Naive thymus-derived CD4-positive, alpha-beta T cell (primary cell): ENCODE measurements around the gene ZNF174. TPM values are rescaled to one million over a fixed set of nuclear protein-coding genes. Genes with fewer than 3 reads are reported as not detected.

Source experiments
- ATAC-seq: fragments of 150-1000 bp; cut with Tn5 transposase; 2 replicates; pipeline ENCODE4 v1.10.0; 2021; ENCODE audit warnings: mild to moderate bottlenecking, moderate library complexity
- CTCF ChIA-PET: fragments of 350-600 bp; sonication (Branson Sonifier 250); formaldehyde crosslinking; loops from one replicate; lab custom pipeline; 2021; ENCODE audit warnings: antibody characterized with exemption; lab: Charles Lee
- POLR2A ChIA-PET: fragments of 350-600 bp; sonication (Branson Sonifier 250); formaldehyde crosslinking; loops from one replicate; lab custom pipeline; 2021; ENCODE audit warnings: antibody characterized with exemption, inconsistent platforms; lab: Charles Lee
- DNase-seq, 9 donors: peaks; one replicate each; pipeline versions ENCODE4 v3.0.0 to v3.0.0-alpha.2; 2020 to 2022; ENCODE audit warnings: mixed read lengths in 1 of 9
- H3K27ac ChIP-seq: one replicate; pipeline ENCODE4 v1.7.0; 2013; ENCODE audit warnings: mild to moderate bottlenecking, low read depth, low read length, moderate library complexity
- H3K27me3 ChIP-seq, 2 donors: one replicate each; pipeline ENCODE4 v1.7.0; 2013; ENCODE audit warnings: low read length in 2 of 2, mild to moderate bottlenecking in 2 of 2, moderate library complexity in 2 of 2; ENCODE audit not compliant: control insufficient read depth in 2 of 2, insufficient read depth in 2 of 2
- H3K36me3 ChIP-seq, 3 experiments: 1 replicate in 2 of 3; 2 replicates in 1 of 3; pipeline ENCODE4 v1.7.0; 2013; ENCODE audit warnings: low read length in 3 of 3, mild to moderate bottlenecking in 3 of 3, moderate library complexity in 1 of 3; ENCODE audit not compliant: insufficient read depth in 3 of 3, control insufficient read depth in 2 of 3
- H3K4me1 ChIP-seq, 2 donors: one replicate each; pipeline ENCODE4 v1.7.0; 2013; ENCODE audit warnings: low read length in 2 of 2, mild to moderate bottlenecking in 2 of 2, moderate library complexity in 1 of 2; ENCODE audit not compliant: control insufficient read depth in 2 of 2, insufficient read depth in 2 of 2
- H3K4me3 ChIP-seq: 2 replicates; pipeline ENCODE4 v1.7.0; 2013; ENCODE audit warnings: mild to moderate bottlenecking, low read length
- H3K9me3 ChIP-seq, 3 experiments: 1 replicate in 2 of 3; 2 replicates in 1 of 3; pipeline ENCODE4 v1.7.0; 2013; ENCODE audit warnings: low read length in 3 of 3; ENCODE audit not compliant: control insufficient read depth in 2 of 3
- H3K27ac Mint-ChIP-seq, 9 donors: one replicate each; pipeline ENCODE4 v1.8.0; 2020 to 2022; ENCODE audit warnings: mixed read lengths in 9 of 9, mild to moderate bottlenecking in 8 of 9, moderate library complexity in 5 of 9, inconsistent platforms in 2 of 9
- H3K27me3 Mint-ChIP-seq, 5 donors: one replicate each; pipeline ENCODE4 v1.8.0; 2021 to 2022; ENCODE audit warnings: mixed read lengths in 5 of 5, mild to moderate bottlenecking in 1 of 5
- H3K36me3 Mint-ChIP-seq, 5 donors: one replicate each; pipeline ENCODE4 v1.8.0; 2020 to 2022; ENCODE audit warnings: mixed read lengths in 5 of 5, mild to moderate bottlenecking in 3 of 5, inconsistent platforms in 1 of 5
- H3K4me1 Mint-ChIP-seq, 7 donors: one replicate each; pipeline ENCODE4 v1.8.0; 2020 to 2022; ENCODE audit warnings: mixed read lengths in 7 of 7, mild to moderate bottlenecking in 3 of 7, inconsistent platforms in 1 of 7
- H3K4me3 Mint-ChIP-seq, 10 donors: one replicate each; pipeline ENCODE4 v1.8.0; 2020 to 2022; ENCODE audit warnings: mild to moderate bottlenecking in 10 of 10, mixed read lengths in 10 of 10, moderate library complexity in 6 of 10, inconsistent platforms in 2 of 10
- H3K9me3 Mint-ChIP-seq, 11 donors: one replicate each; pipeline ENCODE4 v1.8.0; 2020 to 2022; ENCODE audit warnings: mixed read lengths in 11 of 11, mild to moderate bottlenecking in 4 of 11, inconsistent platforms in 1 of 11, moderate library complexity in 1 of 11
- intact Hi-C, 2 donors: fragments of 100-400 bp; cut with micrococcal nuclease; formaldehyde crosslinking; loops; one replicate each; pipeline ENCODE4 v1.15.1; 2023
- polyA plus RNA-seq, 2 donors: library from polyadenylated mRNA; unstranded; fragments of 300-500 nt; fragmentation: Illumina TruSeq; gene quantifications; one replicate each; pipeline ENCODE4 v1.2.3, GENCODE V29; 2021
- total RNA-seq, 6 experiments: library from RNA in 5 of 6; stranded (reverse) in 5 of 6; gene quantifications; 1 replicate in 5 of 6; 2 replicates in 1 of 6; pipeline ENCODE4 v1.2.3 and lab custom pipeline; 2021 to 2026

Gene ZNF174
- total and polyA plus RNA-seq, 7 experiments from 2014 or later = 4.7 to 26.4 (median 13.5) TPM

GRCh38 chr16:3364774-3365427 lies 36.1 kb upstream of the ZNF174 start:
- H3K4me1 Mint-ChIP-seq = peaks cover 0 to 19% (median 12%) of the 10 kb centered on the region in 7 donors
- H3K4me3 Mint-ChIP-seq = peak overlapping the region; percentile 37 to 92 (median 84)
- Histone ChIP-seq H3K27me3 (no peaks in the 10 kb centered on the region), H3K9me3 (peaks cover 0 to 11% (median 0%) of the 10 kb centered on the region in 3 experiments), H3K27ac (peak overlapping the region; percentile 79), H3K4me3 (peak overlapping the region; percentile 70), H3K36me3 (no peaks in the 10 kb centered on the region), H3K4me1 (peaks cover 0 to 6% of the 10 kb centered on the region in 2 donors)
- DNase-seq (peak; percentile 50 to 92 (median 87)), ATAC-seq (peak; percentile 93)
- H3K9me3 Mint-ChIP-seq = peaks cover 9 to 62% (median 41%) of the 10 kb centered on the region in 11 donors
- ChIA-PET POLR2A (interaction anchor here (0.6 to 2.8 kb wide), 11 partner anchors 9 to 215 kb away, joined by 3 to 21 read pairs (median 3); partner anchors contain the start of genes NAA60, ZNF174, ZNF263 and ZNF597), CTCF (no interaction called here)
- peaks cover 0 to 30% (median 21%) of the 10 kb centered on the region in 5 donors for H3K27me3 Mint-ChIP-seq
- peak overlapping the region; percentile 73 to 96 (median 91) for H3K27ac Mint-ChIP-seq
- intact Hi-C loops = loop anchor here in 1 of 2 donors (1.0 to 2.0 kb wide), 5 partner anchors 36 to 92 kb away; partner anchors contain the start of genes NAA60, TIGD7, ZNF174 and ZNF263
- H3K36me3 Mint-ChIP-seq = peaks cover 7 to 19% (median 14%) of the 10 kb centered on the region in 5 donors

- H3K4me1 ChIP-seq = peaks cover 0 to 6% of the 10 kb centered on the region in 2 donors
- H3K27me3 ChIP-seq = no peaks in the 10 kb centered on the region
- ATAC-seq (no peak), DNase-seq (no peak)
- H3K9me3 ChIP-seq = peaks cover 0 to 17% (median 6%) of the 10 kb centered on the region in 3 experiments
- intact Hi-C loops = no loop called here
- no peak overlapping the region for H3K4me3 ChIP-seq
- ChIA-PET POLR2A (no interaction called here), CTCF (no interaction called here)
- no peak overlapping the region for H3K27ac ChIP-seq
- peaks cover 2 to 35% (median 26%) of the 10 kb centered on the region in 11 donors for H3K9me3 Mint-ChIP-seq
- H3K27me3 Mint-ChIP-seq = peaks cover 0 to 12% (median 0%) of the 10 kb centered on the region in 5 donors
- no peaks in the 10 kb centered on the region for H3K36me3 ChIP-seq
- H3K36me3 Mint-ChIP-seq = peaks cover 9 to 24% (median 12%) of the 10 kb centered on the region in 5 donors
- peaks cover 0 to 19% (median 12%) of the 10 kb centered on the region in 7 donors for H3K4me1 Mint-ChIP-seq
- H3K27ac Mint-ChIP-seq = no peak overlapping the region
- H3K4me3 Mint-ChIP-seq = no peak overlapping the region
Observed at GRCh38 chr16:3369073-3369472, 31.9 kb upstream of the ZNF174 start.

GRCh38 chr16:3375680-3376079 lies 25.3 kb upstream of the ZNF174 start:
- Histone ChIP-seq H3K27me3 (no peaks in the 10 kb centered on the region), H3K4me3 (no peak overlapping the region), H3K27ac (no peak overlapping the region), H3K9me3 (peaks cover 0 to 75% (median 12%) of the 10 kb centered on the region in 3 experiments), H3K4me1 (no peaks in the 10 kb centered on the region), H3K36me3 (no peaks in the 10 kb centered on the region)
- Mint-ChIP-seq H3K36me3 (peaks cover 15 to 68% (median 50%) of the 10 kb centered on the region in 5 donors), H3K4me3 (no peak overlapping the region), H3K27me3 (no peaks in the 10 kb centered on the region), H3K27ac (no peak overlapping the region), H3K9me3 (peaks cover 16 to 76% (median 61%) of the 10 kb centered on the region in 11 donors), H3K4me1 (no peaks in the 10 kb centered on the region)
- ATAC-seq (no peak), DNase-seq (no peak)
- intact Hi-C loops = no loop called here
- CTCF ChIA-PET = no interaction called here
- POLR2A ChIA-PET = interaction anchor here (0.9 kb wide), 1 partner anchor 31 kb away, joined by 3 read pairs; no protein-coding TSS in a partner anchor

- Histone ChIP-seq H3K4me3 (no peak overlapping the region), H3K9me3 (peaks cover 9 to 92% (median 26%) of the 10 kb centered on the region in 3 experiments), H3K27ac (no peak overlapping the region), H3K36me3 (peaks cover 2 to 15% (median 5%) of the 10 kb centered on the region in 3 experiments), H3K27me3 (no peaks in the 10 kb centered on the region), H3K4me1 (no peaks in the 10 kb centered on the region)
- no peak for ATAC-seq
- Mint-ChIP-seq H3K27ac (no peak overlapping the region), H3K4me3 (no peak overlapping the region), H3K4me1 (peaks cover 0 to 4% (median 0%) of the 10 kb centered on the region in 7 donors), H3K27me3 (no peaks in the 10 kb centered on the region), H3K36me3 (peaks cover 35 to 87% (median 71%) of the 10 kb centered on the region in 5 donors), H3K9me3 (peaks cover 25 to 98% (median 82%) of the 10 kb centered on the region in 11 donors)
- DNase-seq = no peak
- intact Hi-C loops = no loop called here
- ChIA-PET CTCF (no interaction called here), POLR2A (interaction anchor here (0.8 to 1.3 kb wide), 2 partner anchors 11 to 13 kb away, joined by 3 read pairs; no protein-coding TSS in a partner anchor)
Observed at GRCh38 chr16:3377917-3378316, 23.1 kb upstream of the ZNF174 start.

GRCh38 chr16:3383045-3383448 lies 18.0 kb upstream of the ZNF174 start:
- peak overlapping the region; percentile 1 for H3K4me3 ChIP-seq

GRCh38 chr16:3388325-3388724 lies 12.7 kb upstream of the ZNF174 start:
- no peak for DNase-seq
- ChIA-PET POLR2A (no interaction called here), CTCF (no interaction called here)
- Histone ChIP-seq H3K36me3 (peaks cover 32 to 77% (median 38%) of the 10 kb centered on the region in 3 experiments), H3K4me1 (no peaks in the 10 kb centered on the region), H3K27me3 (no peaks in the 10 kb centered on the region), H3K4me3 (no peak overlapping the region), H3K9me3 (peaks cover 1 to 69% (median 28%) of the 10 kb centered on the region in 3 experiments), H3K27ac (no peak overlapping the region)
- Mint-ChIP-seq H3K27me3 (no peaks in the 10 kb centered on the region), H3K27ac (no peak overlapping the region), H3K4me1 (peaks cover 0 to 12% (median 4%) of the 10 kb centered on the region in 7 donors), H3K36me3 (peaks cover 45 to 87% (median 83%) of the 10 kb centered on the region in 5 donors), H3K4me3 (peak overlapping the region in 3 of 10 donors; percentile 13 to 19 (median 16)), H3K9me3 (peaks cover 17 to 88% (median 63%) of the 10 kb centered on the region in 11 donors)
- no peak for ATAC-seq
- intact Hi-C loops = no loop called here

More at GRCh38 chr16:3383045-3383448, 18.0 kb upstream of the ZNF174 start:
- CTCF ChIA-PET = no interaction called here
- DNase-seq (no peak), ATAC-seq (no peak)
- intact Hi-C loops = no loop called here
- Histone ChIP-seq H3K9me3 (peaks cover 15 to 82% (median 46%) of the 10 kb centered on the region in 3 experiments), H3K27me3 (no peaks in the 10 kb centered on the region), H3K36me3 (peaks cover 22 to 53% (median 25%) of the 10 kb centered on the region in 3 experiments), H3K4me1 (no peaks in the 10 kb centered on the region), H3K27ac (no peak overlapping the region)
- Mint-ChIP-seq H3K36me3 (peaks cover 47 to 89% (median 80%) of the 10 kb centered on the region in 5 donors), H3K9me3 (peaks cover 22 to 93% (median 83%) of the 10 kb centered on the region in 11 donors), H3K27ac (no peak overlapping the region), H3K4me3 (no peak overlapping the region), H3K27me3 (no peaks in the 10 kb centered on the region), H3K4me1 (peaks cover 0 to 4% (median 0%) of the 10 kb centered on the region in 7 donors)
- POLR2A ChIA-PET = interaction anchor here (1.1 to 1.7 kb wide), 4 partner anchors 17 to 80 kb away, joined by 3 to 7 read pairs (median 4); partner anchors contain the start of genes ZNF174 and ZSCAN32
